HepG2 (cell line): ENCODE data around the gene SOX4. TPM values are rescaled to one million over a fixed set of nuclear protein-coding genes. Genes with fewer than 3 reads are reported as not detected.

Source experiments
- GTF2F1 ChIP-seq: fragments of 150-350 bp; IDR thresholded peaks from 2 replicates; pipeline ENCODE4 v1.6.1; 2014; ENCODE audit warnings: low read length
- IKZF4 ChIP-seq: sonication (generic); formaldehyde crosslinking; IDR thresholded peaks from 2 replicates; pipeline ENCODE4 v1.5.1; 2020; ENCODE audit warnings: borderline replicate concordance, mild to moderate bottlenecking, low read depth, missing genetic modification reagents; ENCODE audit errors: not compliant biosample characterization
- NR2F2 ChIP-seq: IDR thresholded peaks from 2 replicates; pipeline ENCODE4 v1.6.1; 2012; ENCODE audit warnings: low read depth, inconsistent platforms, borderline replicate concordance
- RAD51 ChIP-seq: fragments of 450-650 bp; IDR thresholded peaks from 2 replicates; pipeline ENCODE4 v1.6.1; 2016; ENCODE audit warnings: borderline replicate concordance
- RARA ChIP-seq: IDR thresholded peaks from 2 replicates; pipeline ENCODE4 v1.6.1; 2016; ENCODE audit warnings: missing genetic modification reagents, missing compliant biosample characterization
- SNAPC2 ChIP-seq: sonication (generic); formaldehyde crosslinking; IDR thresholded peaks from 2 replicates; pipeline ENCODE4 v1.8.1; 2022; ENCODE audit warnings: mild to moderate bottlenecking, missing genetic modification reagents
- SP140L ChIP-seq: sonication (generic); formaldehyde crosslinking; IDR thresholded peaks from 2 replicates; pipeline ENCODE4 v1.4.0; 2020; ENCODE audit warnings: missing genetic modification reagents, borderline replicate concordance
- TCF12 ChIP-seq, 2 experiments: fragments of 450-650 bp in 1 of 2; sonication (generic) in 1 of 2; formaldehyde crosslinking in 1 of 2; IDR thresholded peaks; 2 replicates each; pipeline versions ENCODE4 v1.6.1 to v1.8.0; 2017 to 2022; ENCODE audit warnings: antibody characterized with exemption in 1 of 2, mild to moderate bottlenecking in 1 of 2, missing genetic modification reagents in 1 of 2, moderate library complexity in 1 of 2
- XRCC5 ChIP-seq: fragments of 200-400 bp; formaldehyde crosslinking; optimal IDR thresholded peaks from 2 replicates; pipeline ENCODE3; 2017; ENCODE audit warnings: mild to moderate bottlenecking, low read length
- ZMAT3 ChIP-seq: sonication (generic); formaldehyde crosslinking; conservative IDR thresholded peaks from 2 replicates; pipeline ENCODE4 v1.7.0; 2021; ENCODE audit warnings: missing genetic modification reagents
- ZNF180 ChIP-seq: sonication (generic); formaldehyde crosslinking; IDR thresholded peaks from 2 replicates; pipeline ENCODE4 v1.4.0; 2020; ENCODE audit warnings: low read depth, missing genetic modification reagents, borderline replicate concordance
- ZNF335 ChIP-seq: sonication (generic); formaldehyde crosslinking; IDR thresholded peaks from 2 replicates; pipeline ENCODE4 v1.4.0; 2020; ENCODE audit warnings: missing genetic modification reagents
- polyA plus RNA-seq, 8 experiments: library from polyadenylated mRNA; depleted of rRNA in 3 of 8; stranded (reverse) in 7 of 8; unstranded in 1 of 8; fragments of >200 nt; fragmentation: Illumina TruSeq in 4 of 8; extraction: Trizol in 4 of 8; gene quantifications; 2 replicates each; pipeline versions ENCODE4 v1.2.1 to v1.2.3, GENCODE V29; 2011 to 2016; ENCODE audit warnings: low read depth in 4 of 8, missing spikeins in 1 of 8, mixed read lengths in 1 of 8; ENCODE audit not compliant: insufficient read depth in 1 of 8
- total RNA-seq, 5 experiments: library from RNA; depleted of rRNA; stranded (reverse); fragments of >200 nt; fragmentation: Illumina TruSeq; extraction: Trizol; gene quantifications; 2 replicates each; pipeline ENCODE4 v1.2.3, GENCODE V29; 2016; ENCODE audit warnings: low read depth in 1 of 5
- TF ChIP-seq, protein P1 (sequence below): IDR thresholded peaks from 2 replicates; pipeline ENCODE4 v1.6.1; 2016; ENCODE audit warnings: missing genetic modification reagents, missing compliant biosample characterization
- TF ChIP-seq, protein P2 (sequence below): sonication (generic); formaldehyde crosslinking; IDR thresholded peaks from 2 replicates; pipeline ENCODE4 v1.4.0; 2020; ENCODE audit warnings: missing genetic modification reagents
- TF ChIP-seq, protein P3 (sequence below): sonication (generic); formaldehyde crosslinking; IDR thresholded peaks from 2 replicates; pipeline ENCODE4 v1.4.0; 2020; ENCODE audit warnings: missing genetic modification reagents
- TF ChIP-seq, protein P4 (sequence below): IDR thresholded peaks from 2 replicates; pipeline ENCODE4 v1.6.1; 2016; ENCODE audit warnings: low read depth, control low read depth

Gene SOX4
- total and polyA plus RNA-seq, 2 of the 13 experiments (the other 11 are each of a cell fraction or from before 2014, with no cell fraction given), result 2.6 to 3.4 TPM

DNA sequence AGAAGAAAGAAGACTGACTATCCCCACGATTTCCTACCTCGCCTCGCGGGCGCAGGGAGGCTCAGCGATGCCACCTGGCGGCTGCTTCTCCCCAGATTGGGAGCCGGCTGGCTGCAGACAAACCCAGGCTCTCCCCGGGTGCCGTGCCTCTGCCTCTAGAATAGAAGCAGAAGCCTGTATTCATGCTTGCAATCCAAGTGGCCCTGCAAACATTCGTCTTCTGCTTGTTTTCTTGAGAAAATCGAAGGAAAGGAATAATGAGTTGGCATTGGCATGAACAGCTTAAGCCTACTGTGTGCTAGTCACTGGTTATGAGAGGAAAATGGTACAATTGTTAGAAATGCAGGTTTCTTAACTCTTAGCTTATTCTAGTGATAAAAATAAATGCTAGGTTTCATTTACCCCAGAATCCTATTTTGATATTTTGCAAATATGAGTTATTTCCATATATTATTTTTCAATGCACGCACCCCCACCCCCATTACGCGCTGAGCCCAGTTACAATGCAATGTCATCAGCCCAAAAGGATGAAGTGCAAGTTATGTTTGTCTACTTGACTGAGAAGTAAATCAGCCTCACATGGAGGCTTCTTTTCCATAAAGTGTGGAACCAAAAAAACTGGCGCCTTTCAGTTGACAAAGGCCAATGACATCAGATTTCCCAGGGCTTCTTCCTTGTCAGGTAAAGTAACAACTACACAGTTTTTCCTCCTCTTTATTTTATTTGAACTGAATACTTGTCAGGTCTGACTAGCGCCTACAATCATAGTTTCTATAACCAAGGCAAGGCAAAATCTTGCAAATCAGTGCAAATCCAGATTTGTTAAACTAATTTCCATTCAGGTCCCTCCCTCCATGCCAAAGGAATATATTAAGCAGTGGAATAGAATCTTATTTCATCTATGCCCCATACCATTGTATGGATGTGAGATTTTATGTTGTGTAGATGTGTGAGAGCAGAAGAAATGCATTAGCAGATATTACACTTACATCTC lies 3.9 kb upstream of the SOX4 start (continued):
- TF ChIP-seq GTF2F1, result no peak
- TF ChIP-seq, protein P1, sequence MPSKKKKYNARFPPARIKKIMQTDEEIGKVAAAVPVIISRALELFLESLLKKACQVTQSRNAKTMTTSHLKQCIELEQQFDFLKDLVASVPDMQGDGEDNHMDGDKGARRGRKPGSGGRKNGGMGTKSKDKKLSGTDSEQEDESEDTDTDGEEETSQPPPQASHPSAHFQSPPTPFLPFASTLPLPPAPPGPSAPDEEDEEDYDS, result peak; percentile 31; the same call in 1 of the 2 replicates
- TF ChIP-seq SP140L (CRISPR knock-in tag), result peak; percentile 88; the same call in 1 of the 2 replicates
- TF ChIP-seq, protein P2, sequence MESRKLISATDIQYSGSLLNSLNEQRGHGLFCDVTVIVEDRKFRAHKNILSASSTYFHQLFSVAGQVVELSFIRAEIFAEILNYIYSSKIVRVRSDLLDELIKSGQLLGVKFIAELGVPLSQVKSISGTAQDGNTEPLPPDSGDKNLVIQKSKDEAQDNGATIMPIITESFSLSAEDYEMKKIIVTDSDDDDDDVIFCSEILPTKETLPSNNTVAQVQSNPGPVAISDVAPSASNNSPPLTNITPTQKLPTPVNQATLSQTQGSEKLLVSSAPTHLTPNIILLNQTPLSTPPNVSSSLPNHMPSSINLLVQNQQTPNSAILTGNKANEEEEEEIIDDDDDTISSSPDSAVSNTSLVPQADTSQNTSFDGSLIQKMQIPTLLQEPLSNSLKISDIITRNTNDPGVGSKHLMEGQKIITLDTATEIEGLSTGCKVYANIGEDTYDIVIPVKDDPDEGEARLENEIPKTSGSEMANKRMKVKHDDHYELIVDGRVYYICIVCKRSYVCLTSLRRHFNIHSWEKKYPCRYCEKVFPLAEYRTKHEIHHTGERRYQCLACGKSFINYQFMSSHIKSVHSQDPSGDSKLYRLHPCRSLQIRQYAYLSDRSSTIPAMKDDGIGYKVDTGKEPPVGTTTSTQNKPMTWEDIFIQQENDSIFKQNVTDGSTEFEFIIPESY (CRISPR knock-in tag), result peak; percentile 9; the same call in 1 of the 2 replicates
- TF ChIP-seq, protein P3, sequence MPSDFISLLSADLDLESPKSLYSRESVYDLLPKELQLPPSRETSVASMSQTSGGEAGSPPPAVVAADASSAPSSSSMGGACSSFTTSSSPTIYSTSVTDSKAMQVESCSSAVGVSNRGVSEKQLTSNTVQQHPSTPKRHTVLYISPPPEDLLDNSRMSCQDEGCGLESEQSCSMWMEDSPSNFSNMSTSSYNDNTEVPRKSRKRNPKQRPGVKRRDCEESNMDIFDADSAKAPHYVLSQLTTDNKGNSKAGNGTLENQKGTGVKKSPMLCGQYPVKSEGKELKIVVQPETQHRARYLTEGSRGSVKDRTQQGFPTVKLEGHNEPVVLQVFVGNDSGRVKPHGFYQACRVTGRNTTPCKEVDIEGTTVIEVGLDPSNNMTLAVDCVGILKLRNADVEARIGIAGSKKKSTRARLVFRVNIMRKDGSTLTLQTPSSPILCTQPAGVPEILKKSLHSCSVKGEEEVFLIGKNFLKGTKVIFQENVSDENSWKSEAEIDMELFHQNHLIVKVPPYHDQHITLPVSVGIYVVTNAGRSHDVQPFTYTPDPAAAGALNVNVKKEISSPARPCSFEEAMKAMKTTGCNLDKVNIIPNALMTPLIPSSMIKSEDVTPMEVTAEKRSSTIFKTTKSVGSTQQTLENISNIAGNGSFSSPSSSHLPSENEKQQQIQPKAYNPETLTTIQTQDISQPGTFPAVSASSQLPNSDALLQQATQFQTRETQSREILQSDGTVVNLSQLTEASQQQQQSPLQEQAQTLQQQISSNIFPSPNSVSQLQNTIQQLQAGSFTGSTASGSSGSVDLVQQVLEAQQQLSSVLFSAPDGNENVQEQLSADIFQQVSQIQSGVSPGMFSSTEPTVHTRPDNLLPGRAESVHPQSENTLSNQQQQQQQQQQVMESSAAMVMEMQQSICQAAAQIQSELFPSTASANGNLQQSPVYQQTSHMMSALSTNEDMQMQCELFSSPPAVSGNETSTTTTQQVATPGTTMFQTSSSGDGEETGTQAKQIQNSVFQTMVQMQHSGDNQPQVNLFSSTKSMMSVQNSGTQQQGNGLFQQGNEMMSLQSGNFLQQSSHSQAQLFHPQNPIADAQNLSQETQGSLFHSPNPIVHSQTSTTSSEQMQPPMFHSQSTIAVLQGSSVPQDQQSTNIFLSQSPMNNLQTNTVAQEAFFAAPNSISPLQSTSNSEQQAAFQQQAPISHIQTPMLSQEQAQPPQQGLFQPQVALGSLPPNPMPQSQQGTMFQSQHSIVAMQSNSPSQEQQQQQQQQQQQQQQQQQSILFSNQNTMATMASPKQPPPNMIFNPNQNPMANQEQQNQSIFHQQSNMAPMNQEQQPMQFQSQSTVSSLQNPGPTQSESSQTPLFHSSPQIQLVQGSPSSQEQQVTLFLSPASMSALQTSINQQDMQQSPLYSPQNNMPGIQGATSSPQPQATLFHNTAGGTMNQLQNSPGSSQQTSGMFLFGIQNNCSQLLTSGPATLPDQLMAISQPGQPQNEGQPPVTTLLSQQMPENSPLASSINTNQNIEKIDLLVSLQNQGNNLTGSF (CRISPR knock-in tag), result no peak
- no peak for TF ChIP-seq RAD51
- no peak for TF ChIP-seq TCF12 (IDR thresholded peaks at IDR 0.05)
- no peak for TF ChIP-seq TCF12 (CRISPR knock-in tag; IDR thresholded peaks at IDR 0.05)
- TF ChIP-seq SNAPC2 (CRISPR knock-in tag), result no peak
- TF ChIP-seq IKZF4 (CRISPR knock-in tag), result no peak
- TF ChIP-seq, protein P4, sequence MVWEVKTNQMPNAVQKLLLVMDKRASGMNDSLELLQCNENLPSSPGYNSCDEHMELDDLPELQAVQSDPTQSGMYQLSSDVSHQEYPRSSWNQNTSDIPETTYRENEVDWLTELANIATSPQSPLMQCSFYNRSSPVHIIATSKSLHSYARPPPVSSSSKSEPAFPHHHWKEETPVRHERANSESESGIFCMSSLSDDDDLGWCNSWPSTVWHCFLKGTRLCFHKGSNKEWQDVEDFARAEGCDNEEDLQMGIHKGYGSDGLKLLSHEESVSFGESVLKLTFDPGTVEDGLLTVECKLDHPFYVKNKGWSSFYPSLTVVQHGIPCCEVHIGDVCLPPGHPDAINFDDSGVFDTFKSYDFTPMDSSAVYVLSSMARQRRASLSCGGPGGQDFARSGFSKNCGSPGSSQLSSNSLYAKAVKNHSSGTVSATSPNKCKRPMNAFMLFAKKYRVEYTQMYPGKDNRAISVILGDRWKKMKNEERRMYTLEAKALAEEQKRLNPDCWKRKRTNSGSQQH (CRISPR knock-in tag), result no peak
- TF ChIP-seq NR2F2, result no peak
- peak; percentile 19; the same call in 1 of the 2 replicates for TF ChIP-seq RARA
- no peak for TF ChIP-seq ZNF180 (CRISPR knock-in tag)
- TF ChIP-seq XRCC5, result peak; percentile 65
- TF ChIP-seq ZNF335 (CRISPR knock-in tag), result no peak
- no peak for TF ChIP-seq ZMAT3 (CRISPR knock-in tag)
